CD4-positive, alpha-beta T cell (primary cell): ENCODE data around the gene OR4N2. TPM values are rescaled to one million over a fixed set of nuclear protein-coding genes. Genes with fewer than 3 reads are reported as not detected.
"Not testable (repeated sequence)": the region's sequence is repeated elsewhere in the genome, so short reads cannot be mapped to it uniquely, and the experiment has no call there.

Experiments
- ATAC-seq: fragments of 200-7000 bp; cut with Tn5 transposase; one replicate; pipeline ENCODE4 v1.10.0; 2022; ENCODE audit warnings: mild to moderate bottlenecking; ENCODE audit not compliant: poor library complexity
- CTCF ChIA-PET: fragments of 350-600 bp; sonication (Branson Sonifier 250); formaldehyde crosslinking; loops from one replicate; lab custom pipeline; 2021; ENCODE audit warnings: antibody characterized with exemption, inconsistent platforms; lab: Charles Lee
- POLR2A ChIA-PET: fragments of 350-600 bp; sonication (Branson Sonifier 250); formaldehyde crosslinking; loops from one replicate; lab custom pipeline; 2021; ENCODE audit warnings: antibody characterized with exemption, inconsistent platforms; lab: Charles Lee
- DNase-seq, 14 experiments: peaks; one replicate each; pipeline ENCODE4 v3.0.0-alpha.2; 2013 to 2020; ENCODE audit warnings: mixed read lengths in 2 of 14
- H3K27ac ChIP-seq, 2 donors: one replicate each; pipeline versions ENCODE4 v1.5.1 to v1.7.0; 2013; ENCODE audit warnings: low read length in 2 of 2, low read depth in 1 of 2, mild to moderate bottlenecking in 1 of 2
- H3K27me3 ChIP-seq, 2 experiments: 1 replicate in 1 of 2; 2 replicates in 1 of 2; pipeline versions ENCODE4 v1.6.1 to v1.7.0; 2013; ENCODE audit warnings: low read length in 2 of 2, control low read depth in 1 of 2, mild to moderate bottlenecking in 1 of 2, moderate library complexity in 1 of 2; ENCODE audit not compliant: insufficient read depth in 2 of 2, control insufficient read depth in 1 of 2
- H3K36me3 ChIP-seq: one replicate; pipeline ENCODE4 v1.6.1; 2013; ENCODE audit warnings: low read length, control low read depth; ENCODE audit not compliant: insufficient read depth
- H3K4me1 ChIP-seq: one replicate; pipeline ENCODE4 v1.6.1; 2013; ENCODE audit warnings: low read length, control low read depth; ENCODE audit not compliant: insufficient read depth
- H3K4me3 ChIP-seq: one replicate; pipeline ENCODE4 v1.5.1; 2013; ENCODE audit warnings: mild to moderate bottlenecking, low read length, moderate library complexity
- H3K9me3 ChIP-seq, 2 experiments: 1 replicate in 1 of 2; 2 replicates in 1 of 2; pipeline versions ENCODE4 v1.6.1 to v1.7.0; 2013; ENCODE audit warnings: low read length in 2 of 2, mild to moderate bottlenecking in 2 of 2, control low read depth in 1 of 2, moderate library complexity in 1 of 2; ENCODE audit not compliant: control insufficient read depth in 1 of 2, insufficient read depth in 1 of 2
- H3K27ac Mint-ChIP-seq: one replicate; pipeline ENCODE4 v1.8.0; 2020; ENCODE audit warnings: mixed read lengths
- H3K27me3 Mint-ChIP-seq: one replicate; pipeline ENCODE4 v1.8.0; 2021; ENCODE audit warnings: mixed read lengths
- H3K36me3 Mint-ChIP-seq: one replicate; pipeline ENCODE4 v1.8.0; 2021; ENCODE audit warnings: low read depth, mixed read lengths
- H3K4me1 Mint-ChIP-seq: one replicate; pipeline ENCODE4 v1.8.0; 2021; ENCODE audit warnings: low read depth, mixed read lengths
- H3K4me3 Mint-ChIP-seq: one replicate; pipeline ENCODE4 v1.8.0; 2020; ENCODE audit warnings: mild to moderate bottlenecking, mixed read lengths
- H3K9me3 Mint-ChIP-seq: one replicate; pipeline ENCODE4 v1.8.0; 2020; ENCODE audit warnings: mixed read lengths
- intact Hi-C, 2 experiments: fragments of 100-400 bp; cut with DNase I in 1 of 2; cut with micrococcal nuclease in 1 of 2; formaldehyde crosslinking; loops; one replicate each; pipeline versions ENCODE4 v1.15.1 to v1.9.0; 2023 to 2025; cut with DNase I, micrococcal nuclease
- total RNA-seq, 174 experiments: library from RNA in 2 of 174; stranded (reverse) in 2 of 174; gene quantifications; one replicate each; pipeline ENCODE4 v1.2.3 and lab custom pipeline; 2021 to 2026
- TF ChIP-seq, protein P1 (sequence below): fragments of 200-600 bp; IDR thresholded peaks from one replicate; pipeline ENCODE4 v1.8.0; 2022; ENCODE audit warnings: antibody characterized with exemption, mild to moderate bottlenecking

OR4N2 gene
- total RNA-seq, 2 experiments from 2014 or later = not detected

DNA sequence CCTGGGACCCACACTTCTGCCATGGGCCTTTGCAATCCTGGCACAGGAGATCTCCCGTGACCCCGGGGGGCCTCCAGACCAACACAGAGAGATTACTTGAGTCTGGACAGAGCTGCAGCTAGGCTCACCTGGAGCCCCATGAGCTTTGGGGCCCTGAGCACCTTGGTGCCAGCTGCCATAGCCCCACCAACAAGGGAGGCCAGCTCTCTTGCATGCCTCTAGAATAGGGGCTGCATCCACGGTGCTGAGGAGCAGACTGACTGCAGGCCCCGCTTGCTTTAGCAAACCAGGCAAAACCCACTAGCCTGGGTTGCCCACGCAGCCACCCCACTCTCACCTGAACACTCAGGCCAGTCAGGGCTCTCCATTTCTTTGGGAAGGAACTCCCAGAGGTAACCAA is 3.7 kb upstream of the OR4N2 start:
- Histone ChIP-seq H3K27me3 (no peaks in the 10 kb centered on the region), H3K4me3 (no peak overlapping the region), H3K9me3 (peaks cover 0 to 17% of the 10 kb centered on the region in 2 experiments), H3K36me3 (no peaks in the 10 kb centered on the region), H3K4me1 (no peaks in the 10 kb centered on the region), H3K27ac (no peak overlapping the region)
- POLR2A ChIA-PET = no interaction called here
- Mint-ChIP-seq H3K4me3 (no peak overlapping the region), H3K27ac (no peak overlapping the region), H3K4me1 (no peaks in the 10 kb centered on the region), H3K9me3 (no peaks in the 10 kb centered on the region), H3K27me3 (no peaks in the 10 kb centered on the region), H3K36me3 (no peaks in the 10 kb centered on the region)
- intact Hi-C loops = no loop called here
- DNase-seq = peak in 1 of 14 experiments; percentile 33
- TF ChIP-seq, protein P1, sequence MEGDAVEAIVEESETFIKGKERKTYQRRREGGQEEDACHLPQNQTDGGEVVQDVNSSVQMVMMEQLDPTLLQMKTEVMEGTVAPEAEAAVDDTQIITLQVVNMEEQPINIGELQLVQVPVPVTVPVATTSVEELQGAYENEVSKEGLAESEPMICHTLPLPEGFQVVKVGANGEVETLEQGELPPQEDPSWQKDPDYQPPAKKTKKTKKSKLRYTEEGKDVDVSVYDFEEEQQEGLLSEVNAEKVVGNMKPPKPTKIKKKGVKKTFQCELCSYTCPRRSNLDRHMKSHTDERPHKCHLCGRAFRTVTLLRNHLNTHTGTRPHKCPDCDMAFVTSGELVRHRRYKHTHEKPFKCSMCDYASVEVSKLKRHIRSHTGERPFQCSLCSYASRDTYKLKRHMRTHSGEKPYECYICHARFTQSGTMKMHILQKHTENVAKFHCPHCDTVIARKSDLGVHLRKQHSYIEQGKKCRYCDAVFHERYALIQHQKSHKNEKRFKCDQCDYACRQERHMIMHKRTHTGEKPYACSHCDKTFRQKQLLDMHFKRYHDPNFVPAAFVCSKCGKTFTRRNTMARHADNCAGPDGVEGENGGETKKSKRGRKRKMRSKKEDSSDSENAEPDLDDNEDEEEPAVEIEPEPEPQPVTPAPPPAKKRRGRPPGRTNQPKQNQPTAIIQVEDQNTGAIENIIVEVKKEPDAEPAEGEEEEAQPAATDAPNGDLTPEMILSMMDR = no peak
- CTCF ChIA-PET = no interaction called here
- no peak for ATAC-seq

GRCh38 chr14:19800282-19801117 is 3.1 kb upstream of the OR4N2 start:
- intact Hi-C loops = no loop called here
- Histone ChIP-seq H3K4me3 (no peak overlapping the region), H3K9me3 (peaks cover 0 to 17% of the 10 kb centered on the region in 2 experiments), H3K36me3 (no peaks in the 10 kb centered on the region), H3K27me3 (no peaks in the 10 kb centered on the region), H3K4me1 (no peaks in the 10 kb centered on the region), H3K27ac (no peak overlapping the region)
- POLR2A ChIA-PET = no interaction called here
- no peak overlapping the region for H3K27ac Mint-ChIP-seq
- H3K9me3 Mint-ChIP-seq = no peaks in the 10 kb centered on the region
- no peaks in the 10 kb centered on the region for H3K36me3 Mint-ChIP-seq
- DNase-seq (peak in 1 of 14 experiments; percentile 11), ATAC-seq (no peak)
- no peaks in the 10 kb centered on the region for H3K27me3 Mint-ChIP-seq
- no peak overlapping the region for H3K4me3 Mint-ChIP-seq
- TF ChIP-seq, protein P1 = no peak
- no peaks in the 10 kb centered on the region for H3K4me1 Mint-ChIP-seq
- CTCF ChIA-PET = no interaction called here

DNA sequence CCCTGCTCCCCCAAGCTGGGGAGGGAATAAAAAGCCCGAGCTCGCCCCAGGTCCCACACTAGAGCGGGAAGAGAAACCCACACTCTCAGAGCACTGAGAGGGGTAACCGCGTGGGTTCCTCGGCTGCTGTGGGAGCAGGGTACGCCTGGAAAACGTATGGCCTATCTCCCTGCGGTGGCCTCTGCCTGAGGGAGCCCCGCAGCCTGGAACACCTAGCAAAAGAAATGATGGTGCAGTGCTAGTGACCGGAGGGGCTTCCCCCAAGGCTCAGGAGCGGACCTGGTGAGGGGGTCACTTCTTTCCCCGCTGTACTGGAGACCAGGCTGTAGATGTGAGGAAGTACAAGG is 2.5 kb upstream of the OR4N2 start:
- TF ChIP-seq, protein P1 = no peak
- ATAC-seq = no peak
- Mint-ChIP-seq H3K27ac (no peak overlapping the region), H3K4me1 (no peaks in the 10 kb centered on the region), H3K27me3 (no peaks in the 10 kb centered on the region), H3K4me3 (no peak overlapping the region), H3K9me3 (no peaks in the 10 kb centered on the region), H3K36me3 (no peaks in the 10 kb centered on the region)
- Histone ChIP-seq H3K27me3 (no peaks in the 10 kb centered on the region), H3K4me1 (no peaks in the 10 kb centered on the region), H3K4me3 (no peak overlapping the region), H3K27ac (no peak overlapping the region), H3K36me3 (no peaks in the 10 kb centered on the region), H3K9me3 (peaks cover 0 to 17% of the 10 kb centered on the region in 2 experiments)
- DNase-seq = no peak
- intact Hi-C loops = no loop called here
- POLR2A ChIA-PET = no interaction called here
- CTCF ChIA-PET = no interaction called here

DNA sequence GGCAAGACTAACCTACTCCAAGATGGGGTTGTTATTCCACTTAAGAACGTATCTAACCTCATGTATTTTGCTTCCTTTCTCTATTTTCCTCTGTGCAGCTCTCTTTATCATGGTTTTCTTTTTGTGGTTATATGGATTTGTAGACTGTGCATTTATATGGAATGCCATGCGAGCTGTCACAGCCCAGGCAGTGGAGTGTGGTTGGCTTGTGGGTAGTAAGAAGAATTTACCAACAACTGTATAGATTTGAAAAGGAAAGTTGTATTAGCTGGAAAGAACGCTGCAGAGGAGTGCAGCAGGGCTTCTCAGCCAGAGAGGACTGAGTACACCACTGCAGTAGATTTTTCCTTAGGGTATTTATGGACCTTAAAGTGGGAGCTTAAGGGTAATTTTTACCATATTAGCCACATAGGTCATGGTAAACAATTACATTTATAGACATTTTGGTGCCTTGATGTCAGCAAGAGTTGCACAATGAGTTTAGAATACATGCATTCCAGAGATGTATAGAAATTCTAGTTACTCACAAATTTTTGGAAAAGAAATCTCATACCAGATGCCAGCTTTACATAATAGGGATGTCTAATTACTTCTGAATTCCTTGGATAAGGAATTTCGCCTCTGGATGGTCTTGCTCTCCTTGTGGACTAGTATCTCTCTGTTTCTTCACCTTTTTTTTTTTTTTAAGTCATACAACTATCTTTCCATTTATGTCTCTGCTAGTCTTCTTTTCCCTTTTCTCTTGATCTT is 9.8 kb downstream of the OR4N2 start:
- H3K4me3 ChIP-seq, DNase-seq, H3K36me3 ChIP-seq, H3K27ac ChIP-seq, CTCF ChIA-PET, H3K27me3 ChIP-seq, ATAC-seq, intact Hi-C loops, H3K27ac Mint-ChIP-seq, H3K4me1 ChIP-seq, H3K4me1 Mint-ChIP-seq, H3K27me3 Mint-ChIP-seq, H3K9me3 ChIP-seq, H3K36me3 Mint-ChIP-seq, H3K9me3 Mint-ChIP-seq, H3K4me3 Mint-ChIP-seq, POLR2A ChIA-PET: not testable (repeated sequence)

GRCh38 chr14:19819879-19820278 is 16.3 kb downstream of the OR4N2 start:
- ATAC-seq, H3K9me3 ChIP-seq, H3K4me1 Mint-ChIP-seq, H3K36me3 Mint-ChIP-seq, CTCF ChIA-PET, H3K4me3 ChIP-seq, intact Hi-C loops, H3K36me3 ChIP-seq, POLR2A ChIA-PET, H3K27me3 Mint-ChIP-seq, H3K4me3 Mint-ChIP-seq, H3K4me1 ChIP-seq, H3K27ac Mint-ChIP-seq, H3K27ac ChIP-seq, H3K27me3 ChIP-seq, H3K9me3 Mint-ChIP-seq: not testable (repeated sequence)
- peak in 1 of 14 experiments; percentile 27 for DNase-seq
